GM12878 (cell line): Measurements from ENCODE around the gene TCERG1L. TPM values are rescaled to one million over a fixed set of nuclear protein-coding genes. Genes with fewer than 3 reads are reported as not detected.

ENCODE experiments used
- ATAC-seq: fragments of 200-7000 bp; cut with Tn5 transposase; 3 replicates; pipeline ENCODE4 v1.9.1; 2020; ENCODE audit warnings: mild to moderate bottlenecking, moderate library complexity
- BruUV-seq: library from RNA; stranded (reverse); fragments of 400-500 nt; replicated peaks from 2 replicates; lab custom pipeline; 2021; lab: Mats Ljungman, UMichigan
- CTCF ChIA-PET: fragments of 300-600 bp; sonication (Branson Sonifier 250); formaldehyde crosslinking; extraction: SDS; loops from one replicate; lab custom pipeline; 2021; ENCODE audit warnings: inconsistent platforms; lab: Yijun Ruan, JAX
- POLR2A ChIA-PET: fragments of 350-600 bp; formaldehyde crosslinking; extraction: SDS; loops from one replicate; lab custom pipeline; 2021; ENCODE audit warnings: inconsistent platforms; lab: Charles Lee
- RAD21 ChIA-PET: fragments of 300-600 bp; sonication (Branson Sonifier 250); formaldehyde crosslinking; loops from one replicate; lab custom pipeline; 2023; ENCODE audit warnings: antibody characterized with exemption; ENCODE audit not compliant: unreplicated experiment; lab: Charles Lee
- SMC1A ChIA-PET: fragments of 300-600 bp; sonication (Branson Sonifier 250); formaldehyde crosslinking; loops from one replicate; lab custom pipeline; 2023; ENCODE audit not compliant: unreplicated experiment, uncharacterized antibody; lab: Charles Lee
- DNase-seq: peaks from one replicate; pipeline ENCODE4 v3.0.0-alpha.2; 2011; ENCODE audit warnings: low read depth, low spot score
- FAIRE-seq: peaks from 3 replicates; lab custom pipeline; 2011; peaks lifted over from hg19 to GRCh38; lab: Jason Lieb, UNC
- H2AFZ ChIP-seq: 2 replicates; pipeline ENCODE4 v1.6.0; 2011; ENCODE audit warnings: low read depth, low read length, control low read depth; ENCODE audit not compliant: control insufficient read depth
- H3K27ac ChIP-seq: 2 replicates; pipeline ENCODE4 v1.5.1; 2011; ENCODE audit warnings: control low read depth; ENCODE audit not compliant: control insufficient read depth, insufficient read depth
- H3K27me3 ChIP-seq, 2 experiments: replicated peaks in 1 of 2; 2 replicates each; pipeline versions ENCODE4 v1.6.0 to v1.6.1; 2011; ENCODE audit warnings: low read length in 1 of 2; ENCODE audit not compliant: control insufficient read depth in 2 of 2, insufficient read depth in 2 of 2
- H3K36me3 ChIP-seq, 2 experiments: 2 replicates each; pipeline ENCODE4 v1.5.1; 2011; ENCODE audit warnings: low read length in 1 of 2; ENCODE audit not compliant: control insufficient read depth in 2 of 2, insufficient read depth in 2 of 2
- H3K4me1 ChIP-seq: 2 replicates; pipeline ENCODE4 v1.6.1; 2011; ENCODE audit warnings: mild to moderate bottlenecking, low read length, moderate library complexity, mixed read lengths; ENCODE audit not compliant: control insufficient read depth, insufficient read depth
- H3K4me2 ChIP-seq: 2 replicates; pipeline ENCODE4 v1.6.0; 2011; ENCODE audit warnings: control low read depth; ENCODE audit not compliant: control insufficient read depth, insufficient read depth
- H3K4me3 ChIP-seq: fragments of 200-600 bp; sonication (generic); 2 replicates; pipeline ENCODE4 v1.5.1; 2016
- H3K79me2 ChIP-seq: 2 replicates; pipeline ENCODE4 v1.6.0; 2011; ENCODE audit warnings: low read length; ENCODE audit not compliant: control insufficient read depth, insufficient read depth
- H3K9ac ChIP-seq: 2 replicates; pipeline ENCODE4 v1.8.0; 2011; ENCODE audit warnings: low read length, control low read depth, mixed read lengths; ENCODE audit not compliant: control insufficient read depth, insufficient read depth
- H3K9me3 ChIP-seq: replicated peaks from 3 replicates; pipeline ENCODE4 v1.5.1; 2011; ENCODE audit warnings: mild to moderate bottlenecking, low read length; ENCODE audit not compliant: control insufficient read depth, insufficient read depth
- H4K20me1 ChIP-seq: 2 replicates; pipeline ENCODE4 v1.6.0; 2011; ENCODE audit not compliant: control insufficient read depth, insufficient read depth
- CBX5 ChIP-seq: sonication (generic); IDR thresholded peaks from 2 replicates; pipeline ENCODE4 v1.6.1; 2016; ENCODE audit warnings: low read depth, moderate library complexity, mild to moderate bottlenecking, inconsistent platforms
- HDAC2 ChIP-seq: fragments of 200-600 bp; sonication (generic); IDR thresholded peaks from 2 replicates; pipeline ENCODE4 v1.6.1; 2017
- MLLT1 ChIP-seq: fragments of 450-650 bp; IDR thresholded peaks from 2 replicates; pipeline ENCODE4 v1.6.1; 2016; ENCODE audit warnings: mild to moderate bottlenecking
- MYB ChIP-seq: fragments of 150-350 bp; IDR thresholded peaks from 2 replicates; pipeline ENCODE4 v1.6.1; 2014; ENCODE audit warnings: mild to moderate bottlenecking, low read depth, low read length, borderline replicate concordance
- NFYA ChIP-seq: IDR thresholded peaks from 2 replicates; pipeline ENCODE4 v1.6.1; 2011; ENCODE audit warnings: low read depth, mild to moderate bottlenecking, low read length, improper control_type of control experiment, borderline replicate concordance
- SKIL ChIP-seq: fragments of 450-650 bp; IDR thresholded peaks from 2 replicates; pipeline ENCODE4 v1.6.1; 2017; ENCODE audit warnings: mild to moderate bottlenecking, low read depth, inconsistent platforms; ENCODE audit not compliant: poor library complexity, severe bottlenecking
- TBL1XR1 ChIP-seq: IDR thresholded peaks from 2 replicates; pipeline ENCODE4 v1.6.1; 2012; ENCODE audit warnings: low read depth, low read length, improper control_type of control experiment
- ZBED1 ChIP-seq: IDR thresholded peaks from 2 replicates; pipeline ENCODE4 v1.6.1; 2016; ENCODE audit warnings: borderline replicate concordance
- WGBS: methylation state at CpG from one replicate; pipeline ENCODE4 v1.1.6; 2016; ENCODE audit warnings: low lambda C conversion rate; ENCODE audit not compliant: insufficient replicate concordance, insufficient coverage; ENCODE audit errors: missing lambda C conversion rate; 5-methylcytosine and 5-hydroxymethylcytosine counted together
- in situ Hi-C: fragments of 300-500 bp; cut with MboI; formaldehyde crosslinking; loops from 9 replicates; pipeline ENCODE4 v1.14.3; 2018; ENCODE audit warnings: mixed read lengths
- intact Hi-C: fragments of 100-400 bp; cut with micrococcal nuclease; formaldehyde crosslinking; loops from one replicate; pipeline ENCODE4 v1.14.2; 2022; ENCODE audit not compliant: unreplicated experiment
- polyA plus RNA-seq, 11 experiments: library from polyadenylated mRNA; depleted of rRNA in 4 of 11; unstranded in 6 of 11; stranded (reverse) in 5 of 11; fragments of >200 nt; fragmentation: Nextera tagmentation in 4 of 11; fragmentation: Illumina TruSeq in 1 of 11; extraction: Ambion mirVana in 4 of 11; extraction: Trizol in 1 of 11; gene quantifications; 1 replicate in 1 of 11; 2 replicates in 10 of 11; pipeline versions ENCODE4 v1.2.1 to v1.2.3, GENCODE V29; 2011 to 2016; ENCODE audit warnings: inconsistent platforms in 2 of 11, missing spikeins in 2 of 11, low read depth in 1 of 11
- total RNA-seq, 4 experiments: library from RNA; depleted of rRNA in 3 of 4; stranded (reverse); fragments of >200 nt in 3 of 4; fragmentation: Illumina TruSeq in 1 of 4; extraction: Trizol in 1 of 4; gene quantifications; 2 replicates each; pipeline versions ENCODE4 v1.2.1 to v1.2.3, GENCODE V29; 2013 to 2021

The TCERG1L gene
- total and polyA plus RNA-seq, 10 of the 15 experiments (the other 5 are each of a cell fraction or from before 2014, with no cell fraction given) = not detected

DNA sequence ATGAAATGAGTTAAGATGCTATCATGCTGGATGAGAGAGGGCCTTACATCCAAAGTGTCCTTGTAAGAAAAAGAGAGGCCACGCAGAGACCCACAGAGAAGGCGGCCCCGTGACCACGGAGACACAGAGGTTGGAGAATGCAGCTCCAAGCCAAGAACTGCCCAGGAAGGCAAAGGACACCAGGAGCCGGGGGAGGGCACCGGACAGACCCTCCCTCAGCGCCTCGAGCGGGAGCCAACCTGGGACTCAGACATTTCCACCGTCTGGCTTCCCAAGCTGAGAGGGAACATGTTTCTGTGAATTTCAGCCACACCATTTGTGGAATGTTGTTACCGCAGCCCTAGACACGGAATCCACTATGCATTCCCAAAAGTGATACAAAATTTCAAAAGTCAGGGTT lies 22.9 kb downstream of the TCERG1L start:
- intact Hi-C loops = no loop called here
- POLR2A ChIA-PET = no interaction called here

More for the DNA sequence above, 22.9 kb downstream of the TCERG1L start:
- H3K79me2 ChIP-seq = no peaks in the 10 kb centered on the region
- in situ Hi-C loops = no loop called here
- DNase-seq = no peak
- RAD21 ChIA-PET = no interaction called here
- no peaks in the 10 kb centered on the region for H3K36me3 ChIP-seq
- H3K27me3 ChIP-seq = no peaks in the 10 kb centered on the region
- WGBS = 43% methylated on average over 10 of the region's 12 CpGs
- no peak for FAIRE-seq
- SMC1A ChIA-PET = no interaction called here
- no peak overlapping the region for H3K4me3 ChIP-seq
- CTCF ChIA-PET = no interaction called here
- BruUV-seq = no TSS peak
- no peak overlapping the region for H3K4me2 ChIP-seq
- no peaks in the 10 kb centered on the region for H3K9me3 ChIP-seq
- no peak overlapping the region for H3K27ac ChIP-seq
- H3K4me1 ChIP-seq = no peaks in the 10 kb centered on the region
- no peak overlapping the region for H2AFZ ChIP-seq
- ATAC-seq = no peak
- TF ChIP-seq TBL1XR1 = no peak
- no peak for TF ChIP-seq SKIL
- no peak for TF ChIP-seq MYB
- no peak for TF ChIP-seq CBX5
- TF ChIP-seq MLLT1 = no peak
- TF ChIP-seq HDAC2 = no peak
- no peak for TF ChIP-seq ZBED1
- TF ChIP-seq NFYA = no peak
- no peak overlapping the region for H3K9ac ChIP-seq
- H4K20me1 ChIP-seq = no peaks in the 10 kb centered on the region
